HEK293 (cell line): ENCODE data around the gene ELMO1.

Experiments
- CTCF ChIA-PET: fragments of 350-600 bp; formaldehyde crosslinking; extraction: SDS; loops from one replicate; lab custom pipeline; 2021; ENCODE audit warnings: antibody characterized with exemption; lab: Yijun Ruan, JAX
- POLR2A ChIA-PET: fragments of 300-600 bp; formaldehyde crosslinking; extraction: SDS; loops from one replicate; lab custom pipeline; 2020; ENCODE audit warnings: antibody characterized with exemption, inconsistent platforms; lab: Yijun Ruan, JAX
- H3K27ac ChIP-seq: fragments of 200-500 bp; sonication (Bioruptor generic); 2 replicates; pipeline ENCODE4 v1.5.1; 2014; ENCODE audit warnings: low read depth, low read length, control low read depth, inconsistent platforms; ENCODE audit errors: extremely low read depth
- H3K36me3 ChIP-seq, 2 experiments: fragments of 200-500 bp in 1 of 2; sonication (Bioruptor generic) in 1 of 2; 1 replicate in 1 of 2; 2 replicates in 1 of 2; pipeline ENCODE4 v1.5.1; 2014 to 2017; ENCODE audit warnings: inconsistent platforms in 2 of 2, low read length in 2 of 2; ENCODE audit not compliant: control insufficient read depth in 2 of 2, insufficient read depth in 1 of 2
- H3K4me1 ChIP-seq: fragments of 200-500 bp; sonication (Bioruptor generic); 2 replicates; pipeline ENCODE4 v1.5.1; 2014; ENCODE audit warnings: mild to moderate bottlenecking, low read length, inconsistent platforms; ENCODE audit not compliant: control insufficient read depth, insufficient read depth
- H3K4me3 ChIP-seq: 2 replicates; pipeline ENCODE4 v1.5.1; 2011; ENCODE audit warnings: low read depth, mild to moderate bottlenecking, control low read depth, low read length, moderate library complexity
- H3K9me3 ChIP-seq: fragments of 200-500 bp; sonication (Bioruptor generic); 2 replicates; pipeline ENCODE4 v1.5.1; 2014; ENCODE audit warnings: low read depth, low read length, inconsistent platforms; ENCODE audit not compliant: control insufficient read depth, insufficient read depth
- PBX3 ChIP-seq: sonication (generic); formaldehyde crosslinking; IDR thresholded peaks from 2 replicates; pipeline ENCODE4 v1.8.1; 2022; ENCODE audit warnings: mild to moderate bottlenecking, moderate library complexity, missing genetic modification reagents
- ZBTB10 ChIP-seq: fragments of 450-650 bp; formaldehyde crosslinking; IDR thresholded peaks from 2 replicates; pipeline ENCODE4 v1.5.1; 2016; ENCODE audit warnings: missing biosample characterization, missing genetic modification characterization
- ZBTB20 ChIP-seq: fragments of 450-650 bp; formaldehyde crosslinking; IDR thresholded peaks from 2 replicates; pipeline ENCODE4 v1.5.1; 2016; ENCODE audit warnings: missing biosample characterization, missing genetic modification characterization
- ZBTB21 ChIP-seq: fragments of 450-650 bp; formaldehyde crosslinking; IDR thresholded peaks from 2 replicates; pipeline ENCODE4 v1.5.1; 2017; ENCODE audit warnings: missing biosample characterization, missing genetic modification characterization
- ZNF132 ChIP-seq: fragments of 450-650 bp; formaldehyde crosslinking; IDR thresholded peaks from 2 replicates; pipeline ENCODE4 v1.5.1; 2017; ENCODE audit warnings: missing biosample characterization, missing genetic modification characterization, borderline replicate concordance
- ZNF155 ChIP-seq: fragments of 450-650 bp; formaldehyde crosslinking; IDR thresholded peaks from 2 replicates; pipeline ENCODE4 v1.5.1; 2016; ENCODE audit warnings: missing biosample characterization, missing genetic modification characterization
- ZNF302 ChIP-seq: fragments of 450-650 bp; formaldehyde crosslinking; IDR thresholded peaks from 2 replicates; pipeline ENCODE4 v1.5.1; 2016; ENCODE audit warnings: missing biosample characterization, missing genetic modification characterization, low read depth
- ZNF660 ChIP-seq: fragments of 450-650 bp; IDR thresholded peaks from 2 replicates; pipeline ENCODE4 v1.5.1; 2018; ENCODE audit warnings: missing biosample characterization, mild to moderate bottlenecking, missing genetic modification characterization
- ZNF692 ChIP-seq: fragments of 450-650 bp; formaldehyde crosslinking; IDR thresholded peaks from 2 replicates; pipeline ENCODE4 v1.5.1; 2016; ENCODE audit warnings: missing biosample characterization, missing genetic modification characterization
- ZNF768 ChIP-seq: fragments of 450-650 bp; formaldehyde crosslinking; IDR thresholded peaks from 2 replicates; pipeline ENCODE4 v1.5.1; 2018; ENCODE audit warnings: missing biosample characterization, mild to moderate bottlenecking, missing genetic modification characterization
- ZNF792 ChIP-seq: fragments of 450-650 bp; formaldehyde crosslinking; IDR thresholded peaks from 2 replicates; pipeline ENCODE4 v1.5.1; 2016; ENCODE audit warnings: missing biosample characterization, missing genetic modification characterization
- ZSCAN16 ChIP-seq: fragments of 450-650 bp; formaldehyde crosslinking; IDR thresholded peaks from 2 replicates; pipeline ENCODE4 v1.5.1; 2016; ENCODE audit warnings: missing biosample characterization, missing genetic modification characterization
- TF ChIP-seq, protein P1 (sequence below): fragments of 450-650 bp; formaldehyde crosslinking; IDR thresholded peaks from 2 replicates; pipeline ENCODE4 v1.5.1; 2017; ENCODE audit warnings: missing biosample characterization, missing genetic modification characterization
- TF ChIP-seq, protein P2 (sequence below): fragments of 450-650 bp; formaldehyde crosslinking; IDR thresholded peaks from 2 replicates; pipeline ENCODE4 v1.5.1; 2016; ENCODE audit warnings: missing biosample characterization, missing genetic modification characterization
- TF ChIP-seq, protein P3 (sequence below): fragments of 450-650 bp; formaldehyde crosslinking; IDR thresholded peaks from 2 replicates; pipeline ENCODE4 v1.5.1; 2016; ENCODE audit warnings: missing biosample characterization, missing genetic modification characterization

The ELMO1 gene

DNA sequence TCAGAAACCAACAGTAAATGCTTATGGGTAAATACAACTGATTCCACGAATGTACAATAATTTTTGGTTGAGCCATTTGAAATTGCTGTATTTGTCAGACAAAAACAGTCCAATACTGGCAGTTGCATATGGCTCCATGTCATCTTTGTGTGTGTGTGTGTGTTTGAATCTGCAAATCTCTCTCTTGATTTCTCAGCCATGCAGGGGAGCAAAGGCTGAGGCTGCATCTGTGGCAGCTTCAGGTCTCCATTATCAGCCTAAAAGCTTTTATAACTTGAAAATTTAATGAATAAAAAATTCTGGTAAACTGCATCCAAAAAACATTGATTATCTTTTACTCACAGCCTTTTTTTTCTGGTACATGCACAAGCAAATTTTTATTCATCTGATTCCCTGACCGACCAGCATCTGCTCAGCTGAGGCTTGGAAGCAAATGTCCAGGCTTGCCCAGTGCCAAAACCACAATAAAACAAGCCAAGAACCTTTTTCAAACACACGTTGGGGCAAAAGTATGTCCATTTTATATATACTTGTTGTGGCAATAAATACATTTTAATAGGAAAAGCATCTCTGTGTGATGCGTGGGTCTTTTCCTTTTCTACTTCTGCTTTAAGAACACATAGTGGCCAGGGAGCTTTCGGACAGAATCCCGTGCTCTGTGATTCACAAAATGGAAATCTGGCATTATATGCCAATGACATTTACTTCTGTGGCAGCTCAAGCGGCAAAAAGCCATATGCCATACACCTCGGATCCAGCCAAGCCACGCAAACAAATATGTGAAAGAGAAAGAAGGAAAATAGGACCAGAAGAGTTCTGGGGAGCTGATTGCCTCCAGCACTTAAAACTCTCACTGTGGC, 448.8 kb downstream of the ELMO1 start:
- Histone ChIP-seq H3K4me3 (no peak overlapping the region), H3K27ac (no peak overlapping the region)
- TF ChIP-seq ZBTB20 (tag by site-specific recombination) (no peak), ZNF660 (no peak), ZNF692 (tag by site-specific recombination) (no peak), ZBTB21 (tag by site-specific recombination) (no peak), ZNF302 (tag by site-specific recombination) (no peak), ZNF792 (tag by site-specific recombination) (no peak), ZNF768 (tag by site-specific recombination) (no peak), ZNF132 (no peak), ZBTB10 (no peak), PBX3 (CRISPR knock-in tag) (no peak), ZSCAN16 (tag by site-specific recombination) (no peak), ZNF155 (tag by site-specific recombination) (no peak)
- TF ChIP-seq, protein P1, sequence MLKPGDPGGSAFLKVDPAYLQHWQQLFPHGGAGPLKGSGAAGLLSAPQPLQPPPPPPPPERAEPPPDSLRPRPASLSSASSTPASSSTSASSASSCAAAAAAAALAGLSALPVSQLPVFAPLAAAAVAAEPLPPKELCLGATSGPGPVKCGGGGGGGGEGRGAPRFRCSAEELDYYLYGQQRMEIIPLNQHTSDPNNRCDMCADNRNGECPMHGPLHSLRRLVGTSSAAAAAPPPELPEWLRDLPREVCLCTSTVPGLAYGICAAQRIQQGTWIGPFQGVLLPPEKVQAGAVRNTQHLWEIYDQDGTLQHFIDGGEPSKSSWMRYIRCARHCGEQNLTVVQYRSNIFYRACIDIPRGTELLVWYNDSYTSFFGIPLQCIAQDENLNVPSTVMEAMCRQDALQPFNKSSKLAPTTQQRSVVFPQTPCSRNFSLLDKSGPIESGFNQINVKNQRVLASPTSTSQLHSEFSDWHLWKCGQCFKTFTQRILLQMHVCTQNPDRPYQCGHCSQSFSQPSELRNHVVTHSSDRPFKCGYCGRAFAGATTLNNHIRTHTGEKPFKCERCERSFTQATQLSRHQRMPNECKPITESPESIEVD (tag by site-specific recombination), result no peak
- TF ChIP-seq, protein P2, sequence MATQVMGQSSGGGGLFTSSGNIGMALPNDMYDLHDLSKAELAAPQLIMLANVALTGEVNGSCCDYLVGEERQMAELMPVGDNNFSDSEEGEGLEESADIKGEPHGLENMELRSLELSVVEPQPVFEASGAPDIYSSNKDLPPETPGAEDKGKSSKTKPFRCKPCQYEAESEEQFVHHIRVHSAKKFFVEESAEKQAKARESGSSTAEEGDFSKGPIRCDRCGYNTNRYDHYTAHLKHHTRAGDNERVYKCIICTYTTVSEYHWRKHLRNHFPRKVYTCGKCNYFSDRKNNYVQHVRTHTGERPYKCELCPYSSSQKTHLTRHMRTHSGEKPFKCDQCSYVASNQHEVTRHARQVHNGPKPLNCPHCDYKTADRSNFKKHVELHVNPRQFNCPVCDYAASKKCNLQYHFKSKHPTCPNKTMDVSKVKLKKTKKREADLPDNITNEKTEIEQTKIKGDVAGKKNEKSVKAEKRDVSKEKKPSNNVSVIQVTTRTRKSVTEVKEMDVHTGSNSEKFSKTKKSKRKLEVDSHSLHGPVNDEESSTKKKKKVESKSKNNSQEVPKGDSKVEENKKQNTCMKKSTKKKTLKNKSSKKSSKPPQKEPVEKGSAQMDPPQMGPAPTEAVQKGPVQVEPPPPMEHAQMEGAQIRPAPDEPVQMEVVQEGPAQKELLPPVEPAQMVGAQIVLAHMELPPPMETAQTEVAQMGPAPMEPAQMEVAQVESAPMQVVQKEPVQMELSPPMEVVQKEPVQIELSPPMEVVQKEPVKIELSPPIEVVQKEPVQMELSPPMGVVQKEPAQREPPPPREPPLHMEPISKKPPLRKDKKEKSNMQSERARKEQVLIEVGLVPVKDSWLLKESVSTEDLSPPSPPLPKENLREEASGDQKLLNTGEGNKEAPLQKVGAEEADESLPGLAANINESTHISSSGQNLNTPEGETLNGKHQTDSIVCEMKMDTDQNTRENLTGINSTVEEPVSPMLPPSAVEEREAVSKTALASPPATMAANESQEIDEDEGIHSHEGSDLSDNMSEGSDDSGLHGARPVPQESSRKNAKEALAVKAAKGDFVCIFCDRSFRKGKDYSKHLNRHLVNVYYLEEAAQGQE (tag by site-specific recombination), result no peak
- TF ChIP-seq, protein P3, sequence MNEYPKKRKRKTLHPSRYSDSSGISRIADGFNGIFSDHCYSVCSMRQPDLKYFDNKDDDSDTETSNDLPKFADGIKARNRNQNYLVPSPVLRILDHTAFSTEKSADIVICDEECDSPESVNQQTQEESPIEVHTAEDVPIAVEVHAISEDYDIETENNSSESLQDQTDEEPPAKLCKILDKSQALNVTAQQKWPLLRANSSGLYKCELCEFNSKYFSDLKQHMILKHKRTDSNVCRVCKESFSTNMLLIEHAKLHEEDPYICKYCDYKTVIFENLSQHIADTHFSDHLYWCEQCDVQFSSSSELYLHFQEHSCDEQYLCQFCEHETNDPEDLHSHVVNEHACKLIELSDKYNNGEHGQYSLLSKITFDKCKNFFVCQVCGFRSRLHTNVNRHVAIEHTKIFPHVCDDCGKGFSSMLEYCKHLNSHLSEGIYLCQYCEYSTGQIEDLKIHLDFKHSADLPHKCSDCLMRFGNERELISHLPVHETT (tag by site-specific recombination), result no peak
- TF ChIP-seq, all 188 proteins: peak for 0
- H3K9me3 ChIP-seq, result no peaks in the 10 kb centered on the region
- POLR2A ChIA-PET, result no interaction called here
- CTCF ChIA-PET, result interaction anchor here (0.8 to 1.7 kb wide), 3 partner anchors 11 to 199 kb away, joined by 3 to 8 read pairs (median 4); no protein-coding TSS in a partner anchor
- no peaks in the 10 kb centered on the region for H3K4me1 ChIP-seq
- H3K36me3 ChIP-seq, result no peaks in the 10 kb centered on the region
